ENCODE data around the gene ZNF740.

The ZNF740 gene

GRCh38 chr12:53225635-53226424, 45.3 kb downstream of the ZNF740 start:
- Histone ChIP-seq H3K4me1 (peaks cover 40 to 87% (median 71%) of the 10 kb centered on the region in 10 experiments), H3K27me3 (no peaks in the 10 kb centered on the region), H3K36me3 (peaks cover 0 to 20% (median 0%) of the 10 kb centered on the region in 11 experiments; a peak in 8 of 22 replicates), H3K27ac (peak overlapping the region in 2 of 11 experiments; percentile 88 to 93; a peak in 3 of 22 replicates), H3K4me2 (peak overlapping the region; percentile 81 to 99 (median 97); a peak in 19 of 22 replicates), H3K4me3 (no peak overlapping the region), H3K9ac (no peak overlapping the region; a peak in 1 of 22 replicates), H3K9me3 (replicated peaks in 1 of 11) (no peaks in the 10 kb centered on the region), H4K20me1 (no peaks in the 10 kb centered on the region)
- no peak for TF ChIP-seq Cebpa-rat (IDR thresholded peaks at IDR 0.05)

- Histone ChIP-seq H3K27ac (no peak overlapping the region), H3K4me1 (peaks cover 50 to 96% (median 78%) of the 10 kb centered on the region in 10 experiments), H3K27me3 (no peaks in the 10 kb centered on the region), H4K20me1 (no peaks in the 10 kb centered on the region), H3K4me3 (no peak overlapping the region), H3K4me2 (0 out of 22 replicates have a peak overlapping the region, but pooled peaks of 1 of the 11 experiments have one; percentile 54), H3K36me3 (peaks cover 0 to 20% (median 0%) of the 10 kb centered on the region in 11 experiments; a peak in 8 of 22 replicates), H3K9ac (no peak overlapping the region), H3K9me3 (replicated peaks in 1 of 11) (no peaks in the 10 kb centered on the region)
- no peak for TF ChIP-seq Cebpa-rat (IDR thresholded peaks at IDR 0.05)
Observed at GRCh38 chr12:53226815-53227214, 46.3 kb downstream of the ZNF740 start.

GRCh38 chr12:53227341-53227740, 46.8 kb downstream of the ZNF740 start:
- H3K27ac ChIP-seq = peak overlapping the region in 2 of 11 experiments; percentile 15 to 25; a peak in 1 of 22 replicates
- H3K9ac ChIP-seq = 0 out of 22 replicates have a peak overlapping the region, but pooled peaks of 1 of the 11 experiments have one; percentile 2
- peaks cover 46 to 92% (median 75%) of the 10 kb centered on the region in 10 experiments for H3K4me1 ChIP-seq
- H3K4me3 ChIP-seq = no peak overlapping the region
- no peak for TF ChIP-seq Cebpa-rat (IDR thresholded peaks at IDR 0.05)
- H3K36me3 ChIP-seq = peaks cover 0 to 20% (median 0%) of the 10 kb centered on the region in 11 experiments; a peak in 8 of 22 replicates
- no peaks in the 10 kb centered on the region for H3K9me3 ChIP-seq (replicated peaks in 1 of 11)
- no peaks in the 10 kb centered on the region for H4K20me1 ChIP-seq
- no peaks in the 10 kb centered on the region for H3K27me3 ChIP-seq
- H3K4me2 ChIP-seq = peak overlapping the region in 4 of 11 experiments; percentile 19 to 56 (median 54); a peak in 4 of 22 replicates

- no peak for TF ChIP-seq Cebpa-rat (IDR thresholded peaks at IDR 0.05)
- peaks cover 46 to 92% (median 75%) of the 10 kb centered on the region in 10 experiments for H3K4me1 ChIP-seq
Observed at GRCh38 chr12:53227836-53228235, 47.3 kb downstream of the ZNF740 start.

GRCh38 chr12:53229454-53229853, 48.9 kb downstream of the ZNF740 start:
- H4K20me1 ChIP-seq = no peaks in the 10 kb centered on the region
- no peak overlapping the region for H3K4me3 ChIP-seq
- no peak overlapping the region for H3K9ac ChIP-seq
- no peaks in the 10 kb centered on the region for H3K9me3 ChIP-seq (replicated peaks in 1 of 11)
- no peak for TF ChIP-seq Cebpa-rat (IDR thresholded peaks at IDR 0.05)
- 0 out of 22 replicates have a peak overlapping the region, but pooled peaks of 2 of the 11 experiments have one; percentile 1 to 7 for H3K27ac ChIP-seq
- H3K27me3 ChIP-seq = no peaks in the 10 kb centered on the region
- H3K4me2 ChIP-seq = peak overlapping the region in 6 of 11 experiments; percentile 13 to 56 (median 45); a peak in 9 of 22 replicates
- H3K4me1 ChIP-seq = peaks cover 46 to 91% (median 74%) of the 10 kb centered on the region in 10 experiments
- H3K36me3 ChIP-seq = peaks cover 0 to 20% (median 0%) of the 10 kb centered on the region in 11 experiments; a peak in 8 of 22 replicates

More at GRCh38 chr12:53227836-53228235, 47.3 kb downstream of the ZNF740 start:
- no peaks in the 10 kb centered on the region for H3K9me3 ChIP-seq (replicated peaks in 1 of 11)
- 0 out of 22 replicates have a peak overlapping the region, but pooled peaks of 1 of the 11 experiments have one; percentile 2 for H3K9ac ChIP-seq
- H3K4me3 ChIP-seq = no peak overlapping the region
- H3K27ac ChIP-seq = peak overlapping the region in 2 of 11 experiments; percentile 15 to 25; a peak in 1 of 22 replicates
- H3K4me2 ChIP-seq = peak overlapping the region in 5 of 11 experiments; percentile 9 to 56 (median 53); a peak in 8 of 22 replicates
- H3K27me3 ChIP-seq = no peaks in the 10 kb centered on the region
- H3K36me3 ChIP-seq = peaks cover 0 to 20% (median 0%) of the 10 kb centered on the region in 11 experiments; a peak in 8 of 22 replicates
- H4K20me1 ChIP-seq = no peaks in the 10 kb centered on the region

GRCh38 chr12:53230108-53230845, 49.8 kb downstream of the ZNF740 start:
- Histone ChIP-seq H3K27ac (no peak overlapping the region; a peak in 1 of 22 replicates), H4K20me1 (no peaks in the 10 kb centered on the region), H3K4me2 (peak overlapping the region in 10 of 11 experiments; percentile 3 to 92 (median 36); a peak in 9 of 22 replicates), H3K36me3 (peaks cover 0 to 20% (median 0%) of the 10 kb centered on the region in 11 experiments; a peak in 8 of 22 replicates), H3K27me3 (no peaks in the 10 kb centered on the region), H3K4me3 (no peak overlapping the region), H3K9me3 (replicated peaks in 1 of 11) (no peaks in the 10 kb centered on the region), H3K9ac (no peak overlapping the region), H3K4me1 (peaks cover 46 to 91% (median 74%) of the 10 kb centered on the region in 10 experiments)
- no peak for TF ChIP-seq Cebpa-rat (IDR thresholded peaks at IDR 0.05)

- peak overlapping the region; percentile 87 to 97 (median 94) for H3K4me2 ChIP-seq
- H3K27me3 ChIP-seq = no peaks in the 10 kb centered on the region
- H3K27ac ChIP-seq = peak overlapping the region; percentile 35 to 82 (median 76); a peak in 21 of 22 replicates
- peak overlapping the region; percentile 60 to 79 (median 69) for H3K4me3 ChIP-seq
- peaks cover 53 to 93% (median 76%) of the 10 kb centered on the region in 10 experiments for H3K4me1 ChIP-seq
- TF ChIP-seq Cebpa-rat (IDR thresholded peaks at IDR 0.05) = no peak
- H4K20me1 ChIP-seq = no peaks in the 10 kb centered on the region
- peaks cover 0 to 17% (median 0%) of the 10 kb centered on the region in 11 experiments; a peak in 8 of 22 replicates for H3K36me3 ChIP-seq
- no peaks in the 10 kb centered on the region for H3K9me3 ChIP-seq (replicated peaks in 1 of 11)
- peak overlapping the region; percentile 73 to 84 (median 80); a peak in 21 of 22 replicates for H3K9ac ChIP-seq
Observed at GRCh38 chr12:53231671-53231920, 51.1 kb downstream of the ZNF740 start.

- H3K9ac ChIP-seq = peak within 1 kb of the TSS; percentile 73 to 84 (median 80)
Observed at GRCh38 chr12:53231921-53232645, 51.6 kb downstream of the ZNF740 start, which contains the start of gene RARG. RARG (minus strand) TSS chr12:53232209; CDS start chr12:53227545, 4,664 bp downstream.

More at GRCh38 chr12:53231921-53232645, 51.6 kb downstream of the ZNF740 start, which contains the start of gene RARG:
- Histone ChIP-seq H3K27ac (peak within 1 kb of the TSS; percentile 35 to 82 (median 76); a peak in 21 of 22 replicates), H3K4me2 (peak within 1 kb of the TSS; percentile 90 to 99 (median 96)), H3K9me3 (replicated peaks in 1 of 11) (no peaks in the 10 kb centered on the region), H3K27me3 (no peaks in the 10 kb centered on the region), H4K20me1 (no peaks in the 10 kb centered on the region), H3K36me3 (peaks cover 0 to 12% (median 0%) of the 10 kb centered on the region in 11 experiments; a peak in 8 of 22 replicates), H3K4me3 (peak within 1 kb of the TSS; percentile 60 to 79 (median 69)), H3K4me1 (peaks cover 58 to 96% (median 81%) of the 10 kb centered on the region in 10 experiments)
- no peak for TF ChIP-seq Cebpa-rat (IDR thresholded peaks at IDR 0.05)

All from BLaER1 treated with 17β-estradiol and CSF1 and Interleukin-3, amounts not matched to agents 10 nM and 100 nM (cell line).